ENCODE data around the gene UBAP1.
"Not testable (repeated sequence)": the region's sequence is repeated elsewhere in the genome, so short reads cannot be mapped to it uniquely, and the experiment has no call there.

The UBAP1 gene

DNA sequence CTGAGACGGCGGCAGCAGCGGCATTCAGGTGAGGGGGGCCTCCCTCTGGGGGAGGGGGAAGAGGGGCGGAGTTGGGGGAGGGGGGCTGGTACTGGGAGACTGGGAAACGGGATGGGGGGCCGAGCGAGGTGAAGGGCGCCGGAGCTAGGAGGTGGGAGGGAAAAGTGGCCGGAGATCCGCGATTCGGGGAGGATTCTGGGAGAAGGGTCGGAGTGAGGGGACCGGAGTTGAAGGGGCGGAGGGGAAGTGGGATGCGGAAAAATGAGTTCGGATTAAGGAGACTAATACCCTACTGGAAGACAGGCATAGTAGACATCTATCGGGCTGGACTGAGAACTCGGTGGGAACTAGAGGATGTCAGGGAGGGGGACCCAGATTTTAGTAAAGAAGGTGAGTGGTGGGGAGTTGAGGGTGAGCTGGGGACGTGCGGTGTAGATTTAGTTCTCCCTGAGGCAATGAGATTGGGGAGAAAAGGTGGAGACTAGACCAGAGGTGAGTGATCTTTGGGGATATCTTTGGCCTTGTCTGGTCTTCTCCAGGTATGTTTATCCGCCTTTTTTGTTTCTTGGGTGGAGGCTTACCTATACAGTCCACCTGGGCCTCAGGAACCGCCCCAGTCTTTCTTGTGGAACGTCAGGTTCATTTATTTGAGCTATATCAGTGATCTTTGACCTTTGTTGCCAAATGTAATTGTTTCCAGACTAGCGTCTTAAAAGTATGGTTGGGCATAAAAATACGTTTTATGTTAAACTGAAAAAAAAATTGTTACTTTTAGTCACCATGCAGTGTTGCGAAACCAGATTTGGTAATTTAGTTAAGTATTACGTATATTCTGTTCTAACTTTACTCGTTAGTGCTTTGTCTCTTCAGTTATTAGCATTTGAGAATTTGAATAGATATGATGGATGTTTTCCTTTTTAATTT, 632 bp downstream of the UBAP1 start:
- DNase-seq (ENCODE audit: low read depth): no peak

DNA sequence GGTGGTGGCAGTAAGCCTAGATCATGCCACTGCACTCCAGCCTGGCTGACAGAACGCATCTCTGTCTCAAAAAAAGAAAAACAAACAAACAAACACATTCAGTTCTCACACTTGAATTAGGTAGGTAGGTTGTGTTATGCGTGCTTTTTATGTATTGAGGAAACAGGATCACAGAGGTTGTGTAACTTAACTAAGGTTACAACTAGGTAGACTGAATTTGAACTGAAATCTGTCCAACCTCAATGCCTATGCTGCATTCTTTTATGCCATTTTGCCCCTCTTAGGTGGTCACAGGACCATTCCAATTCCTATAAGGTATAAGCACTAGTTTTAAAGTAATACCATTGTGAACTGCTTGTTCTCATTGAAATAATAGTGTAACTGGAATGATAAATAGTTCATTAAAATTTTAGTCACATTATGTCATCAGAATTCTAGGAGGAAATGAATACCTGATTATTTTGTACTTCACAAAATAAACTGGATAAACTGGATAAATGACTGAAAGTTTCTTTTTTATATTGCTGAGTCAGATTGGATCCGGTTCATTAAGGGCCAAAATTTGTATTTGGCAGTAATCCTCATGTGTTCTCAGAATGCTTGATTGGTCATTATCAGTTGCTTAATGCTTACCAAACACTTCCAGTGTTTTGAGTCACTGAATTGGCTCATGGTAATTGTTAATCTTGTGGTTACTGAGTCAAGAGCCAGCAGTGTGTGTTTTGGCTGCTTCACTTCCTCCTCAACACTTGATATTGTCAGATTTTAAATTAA, 7.1 kb downstream of the UBAP1 start:
- no peak for DNase-seq (ENCODE audit: low read depth)

DNA sequence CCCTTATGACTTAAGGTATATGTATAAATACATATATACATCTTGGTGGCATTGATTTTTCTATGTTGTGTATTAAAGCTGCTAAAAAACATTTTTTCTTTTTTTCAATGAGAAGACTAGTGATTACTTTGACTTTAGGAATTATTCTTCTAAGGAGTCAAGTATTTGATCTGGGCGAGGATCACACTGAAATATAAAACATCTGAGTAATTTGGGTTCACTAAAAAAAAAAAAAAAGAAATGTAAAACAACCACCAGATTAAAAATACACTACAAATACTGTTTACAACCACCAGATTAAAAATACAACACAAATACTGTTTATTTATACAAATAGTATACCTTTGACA, 9.0 kb downstream of the UBAP1 start:
- DNase-seq (ENCODE audit: low read depth): no peak

DNA sequence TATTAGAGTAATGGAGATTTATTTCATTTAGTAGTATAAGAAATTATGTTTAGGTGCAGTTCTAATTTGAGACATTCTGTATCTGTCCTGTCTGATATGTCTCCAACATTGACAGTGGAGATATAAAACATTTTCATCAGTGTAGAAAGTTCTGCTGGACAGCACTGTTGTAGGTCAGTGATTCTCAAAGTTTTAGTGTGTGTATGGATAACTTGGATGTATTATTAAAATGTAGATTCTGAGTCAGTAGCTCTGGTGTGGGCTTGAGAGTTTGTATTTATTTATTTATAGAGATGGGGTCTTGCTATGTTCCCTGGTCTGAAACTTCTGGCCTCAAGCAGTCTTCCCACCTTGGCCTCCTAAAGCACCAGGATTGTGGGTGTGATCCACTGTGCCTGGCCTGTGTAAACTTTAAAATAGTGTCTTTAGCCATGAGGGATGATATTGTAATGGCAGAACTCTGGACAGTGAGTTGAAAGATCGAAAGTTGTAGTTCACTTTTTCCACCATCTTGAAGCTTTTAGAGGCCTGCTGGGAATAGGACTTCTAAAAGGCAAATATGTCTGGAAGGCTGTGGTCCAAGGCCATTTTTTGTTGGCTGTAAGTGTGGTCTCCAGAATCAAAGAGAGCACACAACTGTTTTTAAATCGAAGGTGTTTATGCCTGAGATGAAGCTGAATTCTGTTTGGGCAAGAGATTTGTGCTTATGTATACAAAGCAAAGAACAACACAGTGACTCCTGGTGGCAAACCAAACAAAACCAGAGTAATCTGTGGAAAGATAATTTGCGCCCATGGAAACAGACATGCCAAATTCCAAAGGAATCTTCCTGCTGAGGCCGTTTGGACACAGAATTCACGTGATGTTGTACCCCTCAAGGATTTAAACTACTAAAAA, 12.4 kb downstream of the UBAP1 start:
- DNase-seq (ENCODE audit: low read depth): no peak

DNA sequence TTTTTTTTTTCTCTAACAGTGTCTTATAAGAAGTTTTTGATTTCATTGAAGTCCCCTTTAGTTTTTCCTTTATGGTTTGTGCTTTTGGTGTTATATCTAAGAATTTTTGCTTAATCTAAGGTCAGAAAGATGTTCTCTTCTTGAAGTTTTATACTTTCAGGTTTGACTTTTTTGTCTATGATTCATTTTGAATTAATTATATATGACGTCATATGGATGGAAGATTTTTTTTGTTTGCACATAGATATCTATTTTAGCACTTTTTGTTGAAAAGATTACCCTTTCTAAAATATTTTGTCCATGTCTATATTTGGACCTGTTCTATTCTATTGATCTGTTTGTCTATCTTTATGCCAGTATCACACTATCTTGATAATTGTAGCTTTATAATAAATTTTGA, 16.3 kb downstream of the UBAP1 start:
- no peak for DNase-seq (ENCODE audit: low read depth)

DNA sequence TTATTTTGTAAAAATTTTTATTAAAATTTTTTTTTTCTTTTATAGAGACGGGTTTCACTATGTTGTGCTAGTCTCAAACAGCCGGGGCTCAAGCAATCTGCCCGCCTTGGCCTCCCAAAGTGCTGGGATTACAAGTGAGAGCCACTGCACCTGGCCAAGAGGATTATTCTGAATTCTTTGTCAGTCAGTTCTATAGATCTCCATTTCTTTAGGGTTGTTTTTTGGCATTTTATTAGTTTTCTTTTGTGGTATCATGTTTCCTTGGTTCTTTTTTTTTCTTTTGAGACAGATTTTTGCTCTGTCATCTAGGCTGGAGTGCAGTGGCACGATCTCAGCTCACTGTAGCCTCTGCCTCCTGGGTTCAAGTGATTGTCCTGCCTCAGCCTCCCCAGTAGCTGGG, 18.4 kb downstream of the UBAP1 start:
- DNase-seq (ENCODE audit: low read depth): not testable (repeated sequence)

- no peak for DNase-seq (ENCODE audit: low read depth)
Measured at GRCh38 chr9:34197756-34198711, 19.2 kb downstream of the UBAP1 start.

DNA sequence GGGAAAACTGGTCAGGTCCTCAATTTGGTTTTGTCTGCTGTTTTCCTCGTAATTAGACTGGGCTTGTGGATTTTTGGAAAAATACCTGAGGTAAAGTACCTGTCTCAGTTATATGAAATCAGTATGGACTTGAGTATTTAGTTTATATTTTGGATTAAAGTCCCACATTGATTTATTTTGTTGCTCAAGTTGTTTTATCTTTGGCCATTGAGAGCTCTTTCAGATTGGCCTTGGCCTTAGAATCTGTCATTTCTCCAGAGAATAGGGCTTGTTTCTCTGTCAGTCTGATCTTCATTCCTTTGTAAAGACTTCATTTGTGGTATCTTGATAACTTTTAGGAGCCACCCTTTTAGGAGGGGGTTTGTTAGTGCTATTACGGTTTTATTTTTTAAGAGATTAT, 21.2 kb downstream of the UBAP1 start:
- no peak for DNase-seq (ENCODE audit: low read depth)

- no peak for DNase-seq (ENCODE audit: low read depth)
Measured at GRCh38 chr9:34203275-34203991, 24.6 kb downstream of the UBAP1 start.

- no peak for DNase-seq (ENCODE audit: low read depth)
Measured at GRCh38 chr9:34203992-34204635, 25.3 kb downstream of the UBAP1 start.

DNA sequence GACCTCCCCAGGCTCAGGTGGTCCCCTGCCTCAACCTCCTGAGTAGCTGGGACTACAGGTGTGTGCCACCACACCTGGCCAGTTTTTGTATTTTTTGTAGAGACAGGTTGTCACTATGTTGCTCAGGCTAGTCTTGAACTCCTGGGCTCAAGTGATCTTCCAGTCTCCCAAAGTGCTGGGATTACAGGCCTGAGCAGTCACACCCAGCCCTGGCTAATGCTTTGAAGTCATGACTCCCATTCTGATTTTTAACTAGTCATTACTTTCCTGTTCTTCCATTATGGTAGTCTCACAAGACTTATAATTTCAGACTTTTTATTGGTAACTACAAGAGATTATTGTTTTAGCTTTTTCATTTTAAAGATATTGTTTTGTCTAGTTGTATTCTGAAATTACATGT, 26.3 kb downstream of the UBAP1 start:
- no peak for DNase-seq (ENCODE audit: low read depth)

GRCh38 chr9:34206561-34206960, 27.7 kb downstream of the UBAP1 start:
- no peak for DNase-seq (ENCODE audit: low read depth)

GRCh38 chr9:34211395-34211794, 32.6 kb downstream of the UBAP1 start:
- no peak for DNase-seq (ENCODE audit: low read depth)

- not testable (repeated sequence) for DNase-seq (ENCODE audit: low read depth)
Measured at GRCh38 chr9:34214354-34215000, 35.6 kb downstream of the UBAP1 start.

- no peak for DNase-seq (ENCODE audit: low read depth)
Measured at GRCh38 chr9:34216325-34216724, 37.5 kb downstream of the UBAP1 start.

DNA sequence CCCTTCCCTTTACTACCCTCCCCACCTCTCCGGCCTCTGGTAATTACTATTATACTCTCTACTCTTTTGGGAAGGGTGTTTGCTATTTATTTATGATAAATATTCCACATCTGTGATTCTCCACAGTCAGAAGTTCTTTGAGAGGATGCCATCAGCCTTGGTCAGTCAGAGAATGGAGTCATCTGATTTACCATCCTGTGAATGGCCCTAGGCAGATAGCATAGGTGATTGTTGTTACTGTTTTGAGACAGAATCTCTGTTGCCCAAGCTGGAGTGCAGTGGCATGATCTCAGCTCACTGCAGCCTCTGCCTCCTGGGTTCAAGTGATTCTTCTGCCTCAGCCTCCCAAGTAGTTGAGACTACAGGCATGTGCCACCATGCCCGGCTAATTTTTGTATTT, 38.2 kb downstream of the UBAP1 start:
- DNase-seq (ENCODE audit: low read depth): not testable (repeated sequence)

- DNase-seq (ENCODE audit: low read depth): no peak
Measured at GRCh38 chr9:34218446-34218845, 39.6 kb downstream of the UBAP1 start.

DNA sequence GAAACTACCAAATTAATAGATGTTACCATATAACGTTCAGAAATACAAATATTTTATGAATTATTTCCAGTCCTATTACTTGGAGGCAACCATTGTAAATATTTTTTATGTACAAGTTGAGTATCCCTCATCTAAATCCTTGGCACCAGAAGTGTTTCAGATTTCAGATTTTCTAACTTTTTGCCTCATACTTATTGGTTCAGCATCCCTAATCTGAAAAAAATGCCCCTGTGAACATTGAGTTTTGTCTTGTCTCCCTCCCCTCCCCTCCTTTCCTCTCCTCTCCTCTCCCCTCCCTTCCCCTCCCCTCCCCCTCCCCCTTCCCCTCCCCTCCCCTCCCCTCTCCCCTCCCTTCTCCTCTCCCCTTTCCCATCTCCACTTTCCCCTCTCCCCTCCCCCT, 40.6 kb downstream of the UBAP1 start:
- DNase-seq (ENCODE audit: low read depth): no peak

- DNase-seq (ENCODE audit: low read depth): no peak
Measured at GRCh38 chr9:34220218-34220617, 41.4 kb downstream of the UBAP1 start.
